Ascending aorta (tissue), 2 donors: ENCODE results near the gene NR4A1. TPM values are rescaled to one million over a fixed set of nuclear protein-coding genes. Genes with fewer than 3 reads are reported as not detected.

Source experiments
- DNase-seq, 2 donors: peaks; one replicate each; pipeline ENCODE4 v3.0.0-alpha.2; 2019; ENCODE audit warnings: low spot score in 2 of 2
- H3K27ac ChIP-seq, 2 donors: fragments of 200-600 bp; sonication (generic); one replicate each; pipeline ENCODE4 v1.5.1; 2016 to 2017; ENCODE audit warnings: mild to moderate bottlenecking in 1 of 2
- H3K27me3 ChIP-seq: fragments of 200-600 bp; sonication (generic); one replicate; pipeline ENCODE4 v1.5.1; 2017
- H3K36me3 ChIP-seq, 2 donors: fragments of 200-600 bp; sonication (generic); one replicate each; pipeline ENCODE4 v1.5.1; 2016
- H3K4me1 ChIP-seq, 2 donors: fragments of 200-600 bp; sonication (generic); one replicate each; pipeline ENCODE4 v1.5.1; 2016 to 2017; ENCODE audit warnings: mild to moderate bottlenecking in 1 of 2
- H3K4me3 ChIP-seq, 2 donors: fragments of 200-600 bp; sonication (generic); one replicate each; pipeline ENCODE4 v1.5.1; 2016 to 2017; ENCODE audit warnings: mild to moderate bottlenecking in 1 of 2
- H3K9me3 ChIP-seq, 2 donors: fragments of 200-600 bp; sonication (generic); one replicate each; pipeline ENCODE4 v1.5.1; 2016
- intact Hi-C: fragments of 100-400 bp; cut with DNase I; formaldehyde crosslinking; loops from one replicate; pipeline ENCODE4 v1.15.1; 2023
- total RNA-seq: library from RNA; depleted of rRNA; stranded (reverse); fragments of >200 nt; gene quantifications from one replicate; pipeline ENCODE4 v1.1.0, GENCODE V29; 2016
- TF ChIP-seq, protein P1 (sequence below), 3 experiments: fragments of 200-600 bp in 2 of 3; fragments of 450-650 bp in 1 of 3; sonication (generic) in 2 of 3; IDR thresholded peaks; one replicate each; pipeline ENCODE4 v1.5.1; 2016 to 2019; ENCODE audit warnings: antibody characterized with exemption in 3 of 3, mild to moderate bottlenecking in 1 of 3, moderate library complexity in 1 of 3

NR4A1 gene
- total RNA-seq, 1 donor from 2014 or later, result 722 TPM

GRCh38 chr12:52041695-52042123 lies 9.5 kb upstream of the NR4A1 start:
- intact Hi-C loops, result loop anchor here (10.0 kb wide), 1 partner anchor 1183 kb away; no protein-coding TSS in a partner anchor
- H3K4me3 ChIP-seq, result no peak overlapping the region
- no peaks in the 10 kb centered on the region for H3K27me3 ChIP-seq
- peak overlapping the region; percentile 96 to 99 for H3K27ac ChIP-seq
- DNase-seq, result peak in 1 of 2 donors; percentile 82
- peaks cover 6 to 55% of the 10 kb centered on the region in 2 donors for H3K4me1 ChIP-seq
- peaks cover 0 to 14% of the 10 kb centered on the region in 2 donors for H3K36me3 ChIP-seq
- no peaks in the 10 kb centered on the region for H3K9me3 ChIP-seq
- TF ChIP-seq, protein P1, sequence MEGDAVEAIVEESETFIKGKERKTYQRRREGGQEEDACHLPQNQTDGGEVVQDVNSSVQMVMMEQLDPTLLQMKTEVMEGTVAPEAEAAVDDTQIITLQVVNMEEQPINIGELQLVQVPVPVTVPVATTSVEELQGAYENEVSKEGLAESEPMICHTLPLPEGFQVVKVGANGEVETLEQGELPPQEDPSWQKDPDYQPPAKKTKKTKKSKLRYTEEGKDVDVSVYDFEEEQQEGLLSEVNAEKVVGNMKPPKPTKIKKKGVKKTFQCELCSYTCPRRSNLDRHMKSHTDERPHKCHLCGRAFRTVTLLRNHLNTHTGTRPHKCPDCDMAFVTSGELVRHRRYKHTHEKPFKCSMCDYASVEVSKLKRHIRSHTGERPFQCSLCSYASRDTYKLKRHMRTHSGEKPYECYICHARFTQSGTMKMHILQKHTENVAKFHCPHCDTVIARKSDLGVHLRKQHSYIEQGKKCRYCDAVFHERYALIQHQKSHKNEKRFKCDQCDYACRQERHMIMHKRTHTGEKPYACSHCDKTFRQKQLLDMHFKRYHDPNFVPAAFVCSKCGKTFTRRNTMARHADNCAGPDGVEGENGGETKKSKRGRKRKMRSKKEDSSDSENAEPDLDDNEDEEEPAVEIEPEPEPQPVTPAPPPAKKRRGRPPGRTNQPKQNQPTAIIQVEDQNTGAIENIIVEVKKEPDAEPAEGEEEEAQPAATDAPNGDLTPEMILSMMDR (IDR thresholded peaks at IDR 0.05), result no peak

DNA sequence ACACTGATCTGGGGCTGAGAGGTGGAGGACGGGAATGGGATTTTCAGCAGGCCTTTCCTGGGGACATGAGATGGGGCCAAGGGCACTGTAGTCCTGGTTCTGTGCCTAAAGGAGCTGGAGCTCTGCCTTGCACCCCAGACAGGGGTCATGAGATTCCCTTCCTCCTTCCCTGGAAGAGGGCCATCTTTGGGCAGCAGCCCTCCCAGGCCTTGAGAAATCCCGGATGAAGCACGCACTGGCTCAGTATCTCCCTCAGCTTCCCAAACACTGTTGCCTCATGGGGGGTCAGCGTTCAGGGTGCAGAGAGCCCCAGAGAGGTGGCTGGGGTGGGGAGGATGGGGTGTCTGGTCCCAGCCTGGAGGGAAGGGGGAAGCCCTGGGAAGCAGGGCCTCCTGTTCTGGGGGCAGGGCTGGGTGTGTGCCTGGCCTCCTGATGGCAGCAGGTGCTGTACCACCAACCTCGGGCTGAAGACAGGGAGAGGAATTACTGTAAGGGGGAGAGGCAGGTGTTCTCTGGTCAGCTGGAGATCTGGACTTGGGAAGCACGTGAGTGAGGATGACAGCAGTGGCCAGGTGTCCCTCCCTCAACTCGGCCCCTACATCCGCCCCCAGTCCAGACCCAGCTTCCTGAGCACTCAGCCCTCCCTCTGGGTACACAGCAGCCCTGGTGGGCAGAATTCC lies 8.4 kb upstream of the NR4A1 start:
- H3K27ac ChIP-seq, result peak overlapping the region; percentile 96 to 99
- peaks cover 6 to 55% of the 10 kb centered on the region in 2 donors for H3K4me1 ChIP-seq
- peak in 1 of 2 donors; percentile 72 for DNase-seq
- peaks cover 0 to 21% of the 10 kb centered on the region in 2 donors for H3K36me3 ChIP-seq
- no peaks in the 10 kb centered on the region for H3K9me3 ChIP-seq
- intact Hi-C loops, result loop anchor here (1.0 to 10.0 kb wide), 2 partner anchors 8 to 1182 kb away; partner anchors contain the start of gene NR4A1
- peak overlapping the region in 1 of 2 donors; percentile 39 for H3K4me3 ChIP-seq
- H3K27me3 ChIP-seq, result no peaks in the 10 kb centered on the region
- TF ChIP-seq, protein P1 (IDR thresholded peaks at IDR 0.05), result no peak

DNA sequence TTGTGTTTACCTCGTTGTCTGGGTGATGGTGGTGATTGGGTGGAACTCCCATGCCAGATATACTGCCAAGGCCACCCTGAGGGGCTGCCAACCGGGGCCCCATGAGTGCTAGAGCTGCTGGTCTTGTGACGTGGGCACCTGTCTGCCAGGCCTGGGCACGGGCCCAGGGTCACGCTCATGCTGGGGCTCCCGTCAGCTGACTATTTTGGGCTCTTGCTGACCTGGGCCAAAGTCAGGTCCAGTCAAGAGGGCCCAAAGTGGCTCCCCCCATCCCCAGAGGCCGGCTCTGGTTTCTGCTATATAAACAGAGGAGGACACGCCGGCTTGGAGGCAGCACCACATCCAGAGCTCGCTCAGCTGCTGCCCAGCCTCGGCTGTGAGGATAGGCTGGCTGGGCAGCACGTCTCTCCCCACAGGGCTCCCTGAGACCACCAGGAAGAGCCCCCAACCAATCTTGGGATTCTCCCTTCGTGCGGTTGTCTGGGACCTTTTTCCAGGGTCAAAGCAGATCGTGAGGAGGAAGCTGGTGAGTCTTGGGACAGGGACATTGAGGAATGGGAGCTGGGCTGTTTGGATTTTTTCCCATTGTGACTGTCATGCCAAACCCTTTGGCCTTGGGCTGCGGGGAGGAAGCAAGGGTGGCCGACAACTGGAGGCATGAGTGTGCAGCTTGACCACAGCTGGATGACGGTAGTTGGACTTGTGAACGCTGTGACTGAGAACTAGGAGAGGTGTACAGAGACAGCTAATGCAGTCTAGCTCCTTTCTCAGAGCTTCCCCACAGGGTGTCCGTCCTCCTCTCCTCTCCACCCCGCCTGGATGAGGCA lies 7.6 kb upstream of the NR4A1 start:
- TF ChIP-seq, protein P1 (IDR thresholded peaks at IDR 0.05), result no peak
- intact Hi-C loops, result loop anchor here (1.0 to 10.0 kb wide), 2 partner anchors 8 to 1181 kb away; partner anchors contain the start of gene NR4A1
- H3K27ac ChIP-seq, result peak overlapping the region; percentile 96 to 99
- H3K4me1 ChIP-seq, result peaks cover 6 to 55% of the 10 kb centered on the region in 2 donors
- H3K36me3 ChIP-seq, result peaks cover 0 to 24% of the 10 kb centered on the region in 2 donors
- H3K27me3 ChIP-seq, result no peaks in the 10 kb centered on the region
- peak; percentile 87 to 97 for DNase-seq
- no peaks in the 10 kb centered on the region for H3K9me3 ChIP-seq
- H3K4me3 ChIP-seq, result peak overlapping the region; percentile 57 to 65

GRCh38 chr12:52044292-52044983 lies 6.8 kb upstream of the NR4A1 start:
- TF ChIP-seq, protein P1 (IDR thresholded peaks at IDR 0.05), result no peak
- H3K36me3 ChIP-seq, result peaks cover 0 to 24% of the 10 kb centered on the region in 2 donors
- DNase-seq, result peak; percentile 60 to 95
- H3K9me3 ChIP-seq, result no peaks in the 10 kb centered on the region
- intact Hi-C loops, result loop anchor here (10.0 kb wide), 1 partner anchor 1180 kb away; no protein-coding TSS in a partner anchor
- H3K4me3 ChIP-seq, result peak overlapping the region; percentile 57 to 65
- H3K4me1 ChIP-seq, result peaks cover 6 to 50% of the 10 kb centered on the region in 2 donors
- H3K27me3 ChIP-seq, result no peaks in the 10 kb centered on the region
- H3K27ac ChIP-seq, result peak overlapping the region; percentile 96 to 99

DNA sequence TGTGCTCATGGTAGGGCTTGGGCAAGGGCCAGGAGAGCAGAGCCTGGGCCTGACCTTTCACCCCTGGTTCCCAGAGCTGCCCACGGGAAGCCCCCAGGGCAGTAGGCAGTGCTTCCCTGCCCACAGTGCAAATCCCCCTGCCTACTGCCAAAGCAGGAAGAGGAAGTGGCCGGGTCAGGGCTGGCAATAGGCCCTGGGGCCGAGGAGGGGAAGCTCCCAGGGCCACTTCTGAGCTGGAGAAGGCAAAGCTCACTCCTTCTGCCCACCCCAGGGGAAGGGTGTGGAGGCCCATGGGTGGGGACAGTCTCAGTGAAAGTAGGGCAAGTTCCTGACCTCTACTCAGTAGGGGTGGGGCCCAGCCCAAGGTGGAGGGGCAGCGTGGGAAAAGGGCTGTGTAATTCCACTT lies 5.4 kb upstream of the NR4A1 start:
- intact Hi-C loops, result loop anchor here (10.0 kb wide), 1 partner anchor 1179 kb away; no protein-coding TSS in a partner anchor
- Histone ChIP-seq H3K4me1 (peaks cover 12 to 60% of the 10 kb centered on the region in 2 donors), H3K27me3 (no peaks in the 10 kb centered on the region), H3K4me3 (peak overlapping the region; percentile 4 to 65), H3K9me3 (no peaks in the 10 kb centered on the region), H3K27ac (peak overlapping the region; percentile 96 to 99), H3K36me3 (peaks cover 0 to 24% of the 10 kb centered on the region in 2 donors)
- no peak for DNase-seq
- TF ChIP-seq, protein P1 (IDR thresholded peaks at IDR 0.05), result no peak
